Loucy (cell line): ENCODE measurements around the gene RPRD2.

Source experiments
- CTCF ChIP-seq: fragments of 200-600 bp; sonication (generic); conservative IDR thresholded peaks from 2 replicates; pipeline ENCODE4 v1.5.1; 2014; ENCODE audit warnings: mild to moderate bottlenecking, antibody characterized with exemption, low read length
- EZH2phosphoT487 ChIP-seq: fragments of 200-600 bp; IDR thresholded peaks from 2 replicates; pipeline ENCODE4 v1.6.1; 2018; ENCODE audit warnings: antibody characterized with exemption, mild to moderate bottlenecking, moderate library complexity, borderline replicate concordance

DNA sequence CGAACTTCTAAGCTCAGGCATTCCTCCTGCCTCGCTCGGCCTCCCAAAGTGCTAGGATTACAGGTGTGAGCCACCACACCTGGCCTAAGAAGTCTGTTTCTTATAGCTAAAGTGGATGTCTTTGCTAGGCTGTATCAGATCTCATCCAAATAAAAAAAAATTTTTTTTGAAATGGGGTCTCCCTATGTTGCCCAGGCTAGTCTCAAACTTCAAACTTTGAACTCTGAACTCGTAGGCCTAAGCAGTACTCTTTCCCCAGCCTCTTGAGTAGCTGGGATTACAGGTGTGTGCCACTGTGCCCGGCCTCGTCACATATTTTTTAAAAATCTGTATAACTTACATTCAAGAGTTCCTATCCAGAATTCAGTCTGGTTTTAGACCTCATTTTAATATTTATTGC, 40.5 kb downstream of the RPRD2 start:
- TF ChIP-seq CTCF (no peak), EZH2phosphoT487 (no peak)
